ENCODE data around the gene DLG1.

DLG1 gene

DNA sequence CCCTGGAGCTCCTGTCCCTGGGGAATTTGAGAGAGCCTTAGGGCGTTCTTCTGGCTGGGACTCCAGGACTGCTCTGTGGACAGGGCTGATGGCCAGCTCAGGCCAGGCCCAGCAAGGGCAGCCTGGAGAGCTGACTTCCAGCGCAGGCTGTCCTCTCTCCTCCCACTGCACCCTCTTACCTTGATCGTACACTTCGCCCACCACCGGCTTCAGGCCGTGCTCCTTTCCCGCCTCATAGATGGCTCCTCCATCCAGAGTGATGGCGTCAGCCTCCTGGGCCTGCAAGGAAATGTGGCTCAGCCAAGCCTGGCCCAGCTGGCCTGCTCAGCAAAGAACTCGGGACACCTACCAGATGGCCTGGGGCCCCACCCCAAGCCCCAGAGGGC lies 271.9 kb downstream of the DLG1 start:
- DNase-seq, result no peak

DNA sequence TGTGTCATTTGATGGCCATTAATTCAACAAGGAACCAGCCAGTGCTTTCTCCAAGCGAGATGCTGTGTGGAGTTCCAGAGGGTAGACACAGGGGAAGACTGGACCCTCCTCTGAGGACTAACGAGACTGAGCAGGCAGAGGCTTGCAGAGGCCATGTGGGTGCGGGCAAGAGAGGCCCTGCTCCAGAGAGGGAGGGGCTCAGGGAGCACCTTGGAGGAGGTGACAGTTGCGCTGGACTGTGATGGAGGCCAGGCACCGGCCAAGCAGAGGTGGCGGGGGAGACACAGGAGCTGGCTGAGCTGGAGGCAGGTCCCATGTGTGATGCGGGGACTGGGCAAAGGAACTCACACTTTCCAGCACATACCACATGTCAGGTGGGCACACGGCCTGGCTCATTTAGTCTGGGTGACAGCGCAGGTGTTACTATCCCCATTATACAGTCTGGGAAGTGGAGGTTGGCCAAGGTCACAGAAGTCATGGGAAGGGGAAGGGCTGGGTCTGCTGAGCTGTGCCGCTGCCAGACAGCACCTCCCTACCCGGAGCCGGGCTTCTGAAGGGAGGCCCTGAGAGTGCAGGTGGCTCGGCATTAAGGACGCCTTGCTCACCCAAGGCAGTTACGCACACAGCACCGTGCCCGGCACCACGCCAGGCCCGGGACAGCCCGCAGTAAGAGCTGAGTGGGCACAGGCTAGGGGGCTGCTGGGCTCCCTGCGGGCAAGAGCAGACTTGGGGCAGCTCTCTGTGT lies 272.5 kb downstream of the DLG1 start:
- DNase-seq, result no peak

DNA sequence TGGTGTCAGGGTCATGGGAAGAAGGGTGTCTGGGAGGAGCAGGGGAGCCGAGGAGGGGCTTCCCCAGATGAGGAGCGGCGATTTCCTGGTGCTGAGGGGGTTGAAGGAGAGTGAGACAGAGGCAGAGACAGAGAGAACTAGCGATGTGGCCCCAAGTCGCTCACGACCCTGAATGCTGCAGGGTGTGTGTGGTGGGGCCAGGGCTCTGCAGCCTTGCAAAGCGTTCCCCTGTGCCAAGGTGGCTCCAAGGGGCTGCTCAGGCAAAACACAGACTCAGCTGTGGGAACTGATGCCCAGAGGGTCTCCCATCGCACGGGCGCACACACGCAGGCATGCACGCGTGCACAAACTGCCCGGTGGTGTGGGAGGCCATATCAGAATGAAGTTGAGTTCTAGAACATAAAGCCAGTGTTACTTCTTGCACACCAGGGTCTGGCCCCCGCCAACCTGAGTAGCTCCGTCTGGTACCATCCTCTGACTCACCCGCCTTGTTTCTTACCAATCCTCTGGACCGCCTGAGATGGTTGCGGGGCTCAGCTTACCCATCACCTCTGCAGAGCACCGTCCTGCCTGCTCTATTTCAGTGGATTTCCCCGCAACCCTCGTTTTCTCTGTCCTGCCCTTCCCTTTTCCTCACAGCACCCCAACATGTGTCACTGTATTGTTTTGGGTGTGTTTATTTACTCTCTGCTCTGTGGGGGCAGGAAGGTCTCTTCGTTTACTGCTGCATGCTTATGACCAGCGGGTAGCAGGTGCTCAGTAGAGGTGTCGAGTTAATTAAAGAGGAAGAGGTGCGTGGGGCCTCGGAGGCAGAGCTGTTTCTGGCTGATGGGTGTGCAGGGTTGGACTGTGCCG lies 273.3 kb downstream of the DLG1 start:
- DNase-seq, result no peak

DNA sequence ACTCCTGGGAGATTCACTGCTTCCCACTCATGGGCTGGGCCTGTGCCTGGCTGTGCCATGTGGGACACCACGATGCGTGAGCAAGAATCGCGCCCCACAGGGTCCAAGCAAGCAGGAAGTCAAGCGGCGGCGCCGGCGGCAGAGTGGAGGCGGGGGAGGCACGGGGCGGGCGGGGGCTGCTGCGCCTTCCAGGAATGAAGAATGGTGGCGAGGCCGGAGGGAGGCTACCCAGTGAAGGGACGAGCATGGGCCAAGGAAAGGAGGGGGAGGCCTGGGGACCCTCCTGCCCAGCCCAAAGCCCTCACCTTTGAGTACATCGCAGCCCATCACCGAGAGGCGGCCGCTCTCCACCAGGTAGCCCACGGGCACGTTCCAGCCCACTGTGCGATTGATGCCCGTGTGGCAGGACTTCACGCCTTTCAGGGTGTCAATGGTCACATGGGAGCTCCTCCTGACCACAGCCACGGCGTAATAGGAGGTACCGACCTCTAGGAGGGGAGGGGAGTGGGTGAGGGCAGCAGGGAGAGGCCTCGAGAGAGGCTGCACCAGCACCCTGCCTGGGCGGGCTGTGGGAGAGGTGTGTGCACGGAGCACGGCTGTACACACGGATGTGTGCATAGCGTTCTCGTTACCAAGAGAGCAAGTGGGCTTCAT lies 274.3 kb downstream of the DLG1 start:
- DNase-seq, result peak; percentile 37

DNA sequence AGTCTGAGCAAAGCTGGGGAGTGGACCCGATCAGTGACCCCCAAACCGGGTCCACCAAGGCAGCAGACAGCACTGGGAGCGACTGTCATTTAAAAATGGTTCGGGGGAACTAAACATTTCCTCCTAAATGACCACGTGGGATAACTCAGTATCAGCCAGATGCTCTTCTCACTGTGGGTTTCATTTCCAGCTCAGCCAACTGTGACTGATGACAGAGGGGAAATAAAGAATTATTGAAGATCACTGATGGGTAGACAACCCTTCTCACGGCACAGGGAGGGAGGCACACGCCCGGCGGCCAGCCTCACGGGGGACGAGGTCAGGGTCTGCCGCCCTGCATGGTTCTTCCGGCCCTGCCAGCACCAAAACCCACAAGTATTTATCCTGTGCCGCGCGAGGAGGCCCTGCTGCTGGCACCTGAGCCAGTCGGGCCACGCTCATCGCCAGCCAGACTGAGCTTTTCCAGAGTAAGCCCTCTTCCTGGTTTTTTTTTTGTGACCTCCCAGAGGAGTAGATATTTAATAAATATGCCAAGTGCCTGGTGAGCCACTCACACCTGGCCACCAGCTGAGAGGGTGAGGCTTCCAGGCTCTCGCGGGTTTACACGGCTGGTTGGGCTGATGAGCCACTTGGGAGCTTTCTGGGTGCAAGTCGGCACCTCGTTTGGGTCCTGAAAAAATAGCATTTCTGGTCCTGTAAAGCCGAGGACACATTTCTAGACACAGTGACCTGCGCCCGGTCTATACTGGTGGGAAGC lies 275.0 kb downstream of the DLG1 start:
- peak; percentile 76 for DNase-seq

DNA sequence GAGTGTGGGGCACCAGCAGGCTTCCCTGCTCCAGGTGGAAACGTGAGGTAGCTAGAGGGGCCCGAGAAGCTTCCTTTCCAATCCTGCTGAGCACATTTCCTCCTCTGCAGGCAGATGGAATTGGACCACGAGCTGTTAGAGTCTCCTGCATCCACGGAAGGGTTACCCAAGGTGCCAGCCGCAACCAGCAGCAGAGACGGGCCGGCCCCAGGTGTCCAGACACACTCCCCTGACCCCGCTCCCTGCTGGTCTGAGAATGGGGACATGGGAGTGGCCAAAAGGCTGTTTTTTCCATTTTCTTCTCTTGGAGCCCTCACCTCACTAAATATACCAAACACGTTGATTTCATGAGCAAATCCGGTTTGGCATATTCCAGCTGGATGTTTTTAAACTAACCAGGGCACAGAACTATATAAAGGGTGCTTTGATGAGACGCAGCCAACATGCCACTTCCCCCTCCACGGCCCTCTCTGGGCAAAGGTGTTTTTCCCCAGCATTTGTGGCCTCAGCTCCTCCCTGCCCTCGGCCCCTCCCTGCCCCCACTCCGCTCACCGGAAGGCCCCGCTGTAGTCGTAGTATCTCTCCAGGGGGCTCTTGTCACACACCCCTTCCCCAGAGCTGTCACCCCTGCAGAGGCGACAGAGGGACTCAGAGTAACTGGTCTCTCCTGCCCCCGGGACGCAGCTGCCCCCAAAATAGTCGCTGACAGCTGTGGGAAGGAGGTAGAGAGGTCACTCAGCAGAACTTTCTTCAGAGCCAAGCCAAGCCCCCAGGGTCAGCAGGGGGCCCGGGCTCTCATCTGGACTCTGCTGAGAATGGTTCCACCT lies 275.8 kb downstream of the DLG1 start:
- DNase-seq, result no peak

DNA sequence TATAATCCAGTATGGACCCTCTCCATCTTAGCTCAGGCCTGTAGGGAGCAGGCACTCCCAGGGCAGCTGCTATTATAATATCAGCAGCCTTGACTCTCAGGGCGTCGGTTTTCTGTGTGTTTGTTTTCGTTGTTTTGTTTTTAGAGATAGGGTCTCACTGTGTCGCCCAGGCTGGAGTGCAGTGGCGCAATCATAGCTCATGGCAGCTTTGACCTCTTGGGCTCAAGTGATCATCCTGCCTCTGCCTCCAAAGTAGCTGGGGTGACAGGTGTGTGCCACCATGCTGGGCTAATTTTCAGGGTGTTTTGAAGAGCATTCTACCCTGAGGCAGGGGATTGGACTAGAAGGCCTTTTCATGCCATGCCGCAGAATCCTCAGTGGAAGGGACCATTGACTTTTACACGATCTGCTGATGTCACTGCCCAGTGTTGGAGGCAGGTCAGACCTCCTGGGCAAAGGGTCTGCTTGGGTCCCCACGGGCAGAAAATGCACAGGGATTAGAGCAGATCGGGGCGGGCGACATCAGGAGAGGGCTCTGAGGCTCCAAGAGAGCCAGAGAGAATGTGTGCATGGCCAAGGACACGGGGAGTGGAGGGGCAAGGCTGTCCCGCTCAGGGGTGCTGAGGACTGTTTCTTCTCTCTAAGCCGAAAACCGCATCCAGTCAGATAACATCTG lies 276.5 kb downstream of the DLG1 start:
- no peak for DNase-seq

DNA sequence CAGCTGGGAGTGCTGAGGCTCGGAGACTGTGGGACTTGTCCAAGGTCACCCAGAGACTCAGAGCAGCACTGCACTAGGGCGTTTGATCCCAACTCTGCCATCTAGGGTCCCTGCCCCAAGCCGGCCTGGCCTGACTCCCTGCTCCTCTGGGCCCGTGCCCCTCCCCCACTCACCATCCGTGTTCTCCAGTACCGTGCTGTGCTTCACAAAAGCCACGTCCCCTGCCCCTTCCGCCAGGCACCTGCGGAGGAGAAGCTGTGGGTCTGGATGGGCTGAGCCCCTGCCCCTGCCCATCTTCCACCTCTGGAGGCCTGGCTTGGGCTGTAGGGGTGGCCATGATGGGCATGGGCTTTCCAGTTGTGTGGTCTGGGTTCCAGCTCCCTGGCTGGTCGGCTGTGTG lies 277.2 kb downstream of the DLG1 start:
- DNase-seq, result no peak

DNA sequence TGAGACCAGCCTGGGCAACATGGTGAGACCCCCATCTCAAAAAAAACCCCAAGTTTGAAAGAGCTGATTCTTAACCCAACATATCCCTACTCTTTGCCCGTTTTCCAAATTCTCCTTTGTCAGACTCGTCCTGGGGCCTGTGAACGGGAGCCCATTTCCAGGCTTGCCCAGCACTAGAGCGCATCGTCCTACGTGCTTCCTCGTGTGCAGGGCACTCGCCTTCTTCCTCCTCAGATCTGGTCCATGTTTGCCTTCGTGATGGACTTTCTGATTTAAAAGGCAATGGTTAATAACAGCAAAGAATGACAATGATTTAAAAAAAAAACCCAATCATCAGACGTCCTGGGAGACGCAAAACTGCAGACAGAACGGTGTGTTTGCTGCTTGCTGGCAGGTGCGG lies 278.9 kb downstream of the DLG1 start:
- no peak for DNase-seq

DNA sequence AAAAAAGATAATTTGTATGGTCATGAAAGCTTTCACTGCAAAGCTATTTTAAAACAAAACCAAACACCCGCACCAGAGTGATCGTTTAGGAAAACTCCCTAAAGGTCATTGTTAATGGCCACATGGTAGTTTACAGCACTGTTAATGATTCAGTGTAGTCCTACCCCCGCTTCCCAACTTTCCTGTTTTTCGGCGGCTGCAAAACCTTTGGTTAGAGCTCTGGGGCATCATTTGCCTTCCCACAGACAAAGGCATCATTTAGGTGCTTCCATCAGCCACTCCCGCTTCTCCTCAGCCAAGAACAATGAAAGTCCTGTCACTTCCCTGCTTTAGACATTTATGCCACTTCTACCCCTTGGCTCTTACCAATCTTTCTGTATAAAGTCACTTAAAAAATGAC lies 279.4 kb downstream of the DLG1 start:
- DNase-seq, result no peak

DNA sequence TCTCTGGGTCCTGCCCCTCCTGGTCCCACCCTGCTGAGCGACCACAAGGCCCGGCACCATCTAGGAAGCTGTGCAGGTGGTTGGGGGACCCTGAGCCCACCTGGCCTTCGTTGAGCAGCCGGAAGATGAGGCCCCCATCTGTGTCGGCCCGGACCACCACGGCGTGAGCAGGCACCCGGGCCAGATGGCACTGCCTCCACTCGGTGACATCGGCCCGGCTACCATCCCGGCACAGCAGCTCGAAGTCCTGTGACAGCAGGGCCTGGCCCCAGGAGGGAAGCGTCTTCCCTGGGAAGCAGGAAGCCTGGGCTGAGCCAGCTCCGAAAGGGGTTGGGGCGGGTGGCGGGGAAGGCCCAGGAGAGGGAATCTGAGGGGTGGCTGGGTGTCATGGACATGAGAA lies 281.4 kb downstream of the DLG1 start:
- no peak for DNase-seq

DNA sequence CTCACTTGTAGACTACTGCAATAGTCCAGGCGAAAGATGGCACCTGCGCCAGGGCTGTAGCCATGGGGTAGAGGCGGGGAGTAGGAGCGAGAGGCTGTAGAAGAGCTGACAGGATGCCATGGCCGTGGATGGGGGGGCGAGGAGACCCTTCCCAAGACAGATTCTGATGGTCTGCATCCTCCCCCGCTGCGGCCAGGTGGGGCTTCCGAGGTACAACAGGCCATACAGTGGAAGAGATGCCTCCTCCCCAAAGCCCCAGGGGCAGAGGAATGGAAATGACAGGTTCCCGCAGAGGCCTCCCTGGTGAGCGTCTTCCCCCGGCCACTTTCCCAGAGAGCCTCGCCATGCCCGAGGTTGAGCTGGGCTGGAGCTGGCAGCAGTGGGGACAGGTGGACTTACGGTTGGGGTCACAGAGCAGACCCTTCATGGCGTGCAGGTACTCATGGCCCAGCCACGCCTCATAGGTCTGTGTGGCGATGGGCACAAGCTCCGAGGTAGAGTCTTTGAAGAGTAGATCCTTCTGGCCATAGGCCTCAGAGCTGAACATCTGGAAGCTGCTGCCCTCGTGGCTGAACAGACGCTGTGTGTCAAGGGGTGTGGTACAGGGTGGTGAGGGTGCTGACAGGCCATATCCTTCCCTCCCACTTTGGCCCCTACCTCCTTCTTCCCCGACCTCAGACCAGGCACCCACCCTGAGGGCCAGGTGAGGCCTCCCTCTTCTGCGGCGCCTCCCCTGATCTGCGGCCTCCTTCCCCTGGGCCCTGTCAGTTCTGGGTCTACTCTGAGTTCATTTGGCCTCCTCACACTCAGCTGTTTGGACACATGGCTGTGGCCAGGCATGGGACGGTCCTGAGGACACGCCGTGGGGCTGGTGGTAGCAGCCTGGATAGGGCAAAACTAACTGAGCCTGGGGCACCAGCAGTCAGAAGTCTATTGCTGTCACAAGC lies 282.3 kb downstream of the DLG1 start:
- no peak for DNase-seq

DNA sequence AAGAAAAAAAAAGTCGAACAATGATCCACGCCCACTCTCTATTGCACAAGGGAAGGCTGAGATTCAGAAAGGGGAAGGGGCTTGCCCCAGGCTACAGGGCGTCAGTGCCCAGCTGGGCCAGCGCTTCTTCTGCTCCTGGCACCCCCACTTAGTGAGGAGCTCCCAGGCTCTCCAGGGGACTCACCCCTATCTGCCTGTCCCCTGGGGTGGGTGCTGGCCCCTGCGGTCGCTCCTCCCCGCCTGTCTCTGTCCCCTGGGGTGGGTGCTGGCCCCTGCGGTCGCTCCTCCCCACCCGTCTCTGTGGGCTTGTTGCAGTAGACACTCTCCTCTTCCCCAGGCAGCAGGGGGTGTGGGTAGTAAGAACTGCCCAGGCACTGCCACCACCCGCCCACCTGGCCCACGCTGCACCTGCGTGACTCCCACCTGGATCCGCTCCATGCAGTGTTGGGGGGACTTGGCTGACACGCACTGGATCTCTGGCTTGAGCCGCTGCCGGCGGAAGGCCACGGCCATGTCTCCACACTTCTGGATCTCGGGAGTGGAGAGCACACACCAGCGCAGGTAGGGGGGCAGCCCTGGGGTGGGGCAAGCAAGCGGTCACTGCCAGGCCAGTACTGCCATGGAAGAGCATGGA lies 283.4 kb downstream of the DLG1 start:
- DNase-seq, result no peak

DNA sequence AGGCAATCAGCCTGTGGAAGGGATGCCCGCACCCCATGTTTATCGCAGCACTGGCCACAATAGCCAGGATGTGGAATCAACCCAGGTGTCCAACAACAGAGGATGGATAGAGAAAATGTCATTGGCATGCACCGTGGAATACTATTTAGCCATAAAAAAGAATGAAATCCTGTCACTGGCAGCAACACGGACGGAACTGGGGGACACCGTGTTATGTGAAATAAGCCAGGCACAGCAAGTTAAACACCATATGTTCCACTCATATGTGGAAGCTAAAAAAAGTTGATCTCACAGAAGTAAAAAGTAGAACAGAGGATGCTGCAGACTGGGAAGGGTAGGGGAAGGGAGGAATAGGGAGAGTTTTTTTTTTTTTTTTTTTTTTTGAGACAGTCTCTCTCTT lies 284.4 kb downstream of the DLG1 start:
- DNase-seq, result no peak

DNA sequence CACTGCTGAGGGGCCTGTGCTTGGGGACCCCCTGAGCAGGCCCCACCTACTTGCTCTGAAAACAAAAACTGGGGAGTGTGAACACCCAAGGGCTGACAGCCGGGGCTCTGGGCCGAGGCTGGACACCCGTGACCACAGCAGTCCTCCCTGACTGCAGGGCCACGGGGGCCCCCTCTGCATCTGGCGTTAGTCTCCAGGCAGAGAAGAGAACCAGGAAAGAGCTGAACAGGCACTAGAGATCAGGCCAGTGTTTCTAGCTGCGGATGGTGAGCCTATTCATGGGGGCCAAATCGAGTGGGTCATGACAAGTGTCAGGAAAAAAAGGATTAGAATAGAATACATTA lies 285.9 kb downstream of the DLG1 start:
- no peak for DNase-seq

DNA sequence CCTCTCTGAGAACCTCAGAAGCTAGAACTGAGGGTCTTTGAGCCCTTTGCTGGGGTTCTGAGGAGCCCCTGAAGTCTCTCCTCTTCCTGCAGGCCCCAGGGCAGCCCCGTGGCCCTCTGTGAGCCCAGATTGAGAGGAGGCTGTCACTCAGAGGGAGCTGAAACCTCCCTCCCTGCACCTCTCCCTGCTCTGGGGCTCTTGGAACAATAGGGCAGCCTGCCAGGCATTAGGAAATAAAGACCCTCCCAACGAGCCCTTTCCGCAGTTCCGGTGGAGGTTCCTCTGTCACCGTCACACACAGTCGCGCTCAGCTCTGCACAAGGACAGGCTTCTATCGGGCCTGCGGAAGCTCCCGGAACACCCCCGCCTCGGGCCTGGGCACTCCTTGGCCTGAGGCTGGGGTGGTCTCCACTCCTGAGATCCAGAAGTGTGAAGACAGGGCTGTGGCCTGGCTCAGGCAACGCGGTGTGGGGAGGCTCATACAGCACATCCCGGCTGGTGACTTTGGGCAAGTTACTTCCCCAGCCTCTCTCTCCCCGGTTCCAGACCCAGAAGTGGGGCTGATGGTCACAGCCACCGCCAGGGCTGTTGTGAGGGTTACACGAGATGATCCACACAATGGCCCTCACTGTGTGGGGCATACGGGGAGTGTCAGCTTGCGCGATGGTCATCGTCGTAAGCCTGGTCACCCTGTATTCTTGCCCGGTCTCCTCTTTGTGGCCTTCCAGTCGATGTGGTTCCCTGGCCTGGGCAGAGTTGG lies 286.5 kb downstream of the DLG1 start:
- no peak for DNase-seq

DNA sequence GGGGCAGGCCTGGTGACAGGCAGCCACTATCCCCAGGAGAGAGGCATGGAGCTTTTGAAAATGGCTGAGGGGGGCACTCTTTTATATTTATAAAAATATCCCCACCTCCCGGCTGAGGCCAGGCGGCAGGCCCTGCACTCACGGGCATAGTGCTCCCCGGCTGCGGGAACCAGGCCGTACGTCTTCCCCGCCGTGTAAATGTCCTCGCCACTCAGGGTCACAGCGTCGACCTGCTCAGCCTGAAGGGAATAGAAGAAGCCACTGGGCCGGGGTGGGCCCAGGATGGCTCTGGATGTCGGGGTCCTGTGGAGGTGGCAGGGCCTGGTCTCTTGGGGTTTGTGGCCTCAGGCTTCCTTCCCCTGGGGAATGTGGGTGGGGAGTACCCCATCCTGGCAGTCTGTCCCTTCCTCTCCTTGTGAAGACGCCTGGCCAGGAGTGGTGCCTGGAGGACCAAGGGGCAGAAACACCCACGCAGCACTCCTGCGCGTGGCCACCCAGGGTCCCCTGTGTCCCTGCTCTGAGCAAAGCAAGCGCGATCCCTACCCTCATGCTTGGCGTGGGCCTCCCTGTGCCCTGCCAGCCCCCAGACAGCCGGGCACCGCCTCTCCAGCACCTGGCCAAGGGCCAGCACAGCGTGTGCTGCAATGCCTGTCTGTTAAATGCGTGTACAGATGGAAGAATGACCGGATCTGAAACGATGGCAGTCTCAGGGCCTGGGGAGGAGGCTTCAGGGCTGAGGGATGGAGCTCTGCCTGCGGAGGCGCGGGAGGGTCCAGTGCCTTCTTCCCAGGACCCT lies 287.7 kb downstream of the DLG1 start:
- no peak for DNase-seq

DNA sequence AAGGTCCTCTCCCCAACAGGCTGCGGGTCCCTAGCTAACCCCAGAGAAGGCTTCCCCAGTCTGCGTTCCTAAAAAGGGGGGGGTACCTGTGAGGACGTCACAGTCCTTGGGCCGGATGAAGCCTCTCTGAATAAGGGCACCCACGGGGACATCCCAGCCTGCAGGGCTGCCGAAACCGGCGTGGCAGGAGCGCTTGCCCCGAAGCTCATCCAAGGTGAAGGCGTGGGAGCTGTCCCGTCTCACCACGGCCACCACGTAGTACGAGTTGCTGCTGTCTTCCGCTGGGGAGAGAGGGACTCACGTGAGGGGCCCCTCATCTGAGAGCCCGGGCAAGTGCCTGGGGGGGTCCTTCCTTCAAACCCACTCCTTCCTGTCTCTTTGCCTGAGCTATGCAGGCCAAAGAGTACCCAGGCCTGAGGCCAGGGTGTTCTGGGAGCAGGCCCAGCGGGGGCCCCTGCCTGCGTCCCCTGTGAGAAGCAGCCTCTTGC lies 288.8 kb downstream of the DLG1 start:
- no peak for DNase-seq
